CD14-positive monocyte (primary cell): ENCODE results near the gene EPHB2. TPM values are rescaled to one million over a fixed set of nuclear protein-coding genes. Genes with fewer than 3 reads are reported as not detected.

Experiments used
- DNase-seq, 3 donors: peaks; one replicate each; pipeline ENCODE4 v3.0.0-alpha.2; 2011 to 2022
- H2AFZ ChIP-seq: 2 replicates; pipeline ENCODE4 v1.6.0; 2012; ENCODE audit warnings: mild to moderate bottlenecking, low read depth, low read length, inconsistent platforms; ENCODE audit not compliant: insufficient read depth, poor library complexity, severe bottlenecking
- H3K27ac ChIP-seq, 2 donors: 1 replicate in 1 of 2; 2 replicates in 1 of 2; pipeline ENCODE4 v1.5.1; 2012 to 2013; ENCODE audit warnings: low read length in 2 of 2, control low read depth in 1 of 2, inconsistent platforms in 1 of 2, low read depth in 1 of 2, mild to moderate bottlenecking in 1 of 2
- H3K27me3 ChIP-seq, 2 donors: one replicate each; pipeline versions ENCODE4 v1.6.0 to v1.6.1; 2011 to 2013; ENCODE audit warnings: low read length in 2 of 2; ENCODE audit not compliant: control insufficient read depth in 2 of 2, insufficient read depth in 2 of 2
- H3K36me3 ChIP-seq, 2 donors: replicated peaks in 1 of 2; 1 replicate in 1 of 2; 2 replicates in 1 of 2; pipeline versions ENCODE4 v1.5.1 to v1.6.1; 2012 to 2013; ENCODE audit warnings: low read length in 2 of 2, control low read depth in 1 of 2, inconsistent platforms in 1 of 2, mild to moderate bottlenecking in 1 of 2; ENCODE audit not compliant: insufficient read depth in 2 of 2, control insufficient read depth in 1 of 2
- H3K4me1 ChIP-seq, 2 donors: 1 replicate in 1 of 2; 2 replicates in 1 of 2; pipeline versions ENCODE4 v1.5.1 to v1.6.1; 2012 to 2013; ENCODE audit warnings: low read length in 2 of 2, control low read depth in 1 of 2, inconsistent platforms in 1 of 2, mild to moderate bottlenecking in 1 of 2, moderate library complexity in 1 of 2; ENCODE audit not compliant: insufficient read depth in 2 of 2, control insufficient read depth in 1 of 2
- H3K4me2 ChIP-seq: replicated peaks from 2 replicates; pipeline ENCODE3; 2012; ENCODE audit warnings: low read length, moderate library complexity, mild to moderate bottlenecking; ENCODE audit not compliant: poor library complexity, severe bottlenecking; ENCODE audit errors: extremely low read depth
- H3K4me3 ChIP-seq, 3 experiments: fragments of 200-600 bp in 1 of 3; sonication (generic) in 1 of 3; replicated peaks in 1 of 3; 1 replicate in 2 of 3; 2 replicates in 1 of 3; pipeline ENCODE4 v1.5.1; 2011 to 2013; ENCODE audit warnings: low read length in 3 of 3, mild to moderate bottlenecking in 3 of 3, control low read depth in 2 of 3, low read depth in 2 of 3, inconsistent platforms in 1 of 3, moderate library complexity in 1 of 3
- H3K79me2 ChIP-seq: 2 replicates; pipeline ENCODE4 v1.6.0; 2012; ENCODE audit warnings: mild to moderate bottlenecking, control low read depth, inconsistent platforms, low read length, moderate library complexity; ENCODE audit not compliant: insufficient read depth
- H3K9ac ChIP-seq: 2 replicates; pipeline ENCODE4 v1.6.0; 2017; ENCODE audit warnings: low read length, mild to moderate bottlenecking; ENCODE audit not compliant: insufficient read depth, poor library complexity, severe bottlenecking
- H3K9me3 ChIP-seq, 2 donors: replicated peaks in 1 of 2; 1 replicate in 1 of 2; 2 replicates in 1 of 2; pipeline versions ENCODE4 v1.5.1 to v1.6.1; 2012 to 2013; ENCODE audit warnings: low read length in 2 of 2, control low read depth in 1 of 2; ENCODE audit not compliant: control insufficient read depth in 1 of 2, insufficient read depth in 1 of 2
- H4K20me1 ChIP-seq: 2 replicates; pipeline ENCODE4 v1.6.0; 2012; ENCODE audit warnings: mild to moderate bottlenecking, low read length, control low read depth, moderate library complexity; ENCODE audit not compliant: insufficient read depth
- H3K27ac Mint-ChIP-seq, 7 donors: one replicate each; pipeline ENCODE4 v1.8.0; 2020; ENCODE audit warnings: mild to moderate bottlenecking in 7 of 7, mixed read lengths in 7 of 7, moderate library complexity in 6 of 7, inconsistent platforms in 2 of 7
- H3K27me3 Mint-ChIP-seq, 3 donors: one replicate each; pipeline ENCODE4 v1.8.0; 2021 to 2022; ENCODE audit warnings: low read depth in 3 of 3, mild to moderate bottlenecking in 3 of 3, mixed read lengths in 3 of 3, moderate library complexity in 3 of 3, inconsistent platforms in 1 of 3
- H3K36me3 Mint-ChIP-seq, 2 donors: one replicate each; pipeline ENCODE4 v1.8.0; 2020; ENCODE audit warnings: mixed read lengths in 2 of 2, inconsistent platforms in 1 of 2, mild to moderate bottlenecking in 1 of 2
- H3K4me1 Mint-ChIP-seq: one replicate; pipeline ENCODE4 v1.8.0; 2020; ENCODE audit warnings: mild to moderate bottlenecking, mixed read lengths
- H3K4me3 Mint-ChIP-seq, 2 donors: one replicate each; pipeline ENCODE4 v1.8.0; 2020; ENCODE audit warnings: mild to moderate bottlenecking in 2 of 2, mixed read lengths in 2 of 2, moderate library complexity in 1 of 2
- H3K9me3 Mint-ChIP-seq, 7 donors: one replicate each; pipeline ENCODE4 v1.8.0; 2020 to 2022; ENCODE audit warnings: mixed read lengths in 7 of 7, mild to moderate bottlenecking in 6 of 7, moderate library complexity in 6 of 7, inconsistent platforms in 2 of 7
- CTCF ChIP-seq: fragments of 200-600 bp; IDR thresholded peaks from one replicate; pipeline ENCODE4 v1.8.0; 2022; ENCODE audit warnings: antibody characterized with exemption, mild to moderate bottlenecking
- WGBS: methylation state at CpG from one replicate; pipeline ENCODE4 v1.1.5; 2013; ENCODE audit warnings: missing lambda C conversion rate; ENCODE audit not compliant: insufficient coverage; 5-methylcytosine and 5-hydroxymethylcytosine counted together
- intact Hi-C, 2 donors: fragments of 100-400 bp; cut with micrococcal nuclease; formaldehyde crosslinking; loops; one replicate each; pipeline versions ENCODE4 v1.15.0 to v1.15.1; 2023
- polyA plus RNA-seq, 3 donors: library from polyadenylated mRNA; depleted of rRNA in 1 of 3; unstranded in 2 of 3; stranded (reverse) in 1 of 3; fragments of 300-500 nt in 2 of 3; fragments of >200 nt in 1 of 3; fragmentation: Illumina TruSeq in 2 of 3; gene quantifications; 1 replicate in 2 of 3; 2 replicates in 1 of 3; pipeline ENCODE4 v1.2.3, GENCODE V29; 2012 to 2021

Gene EPHB2
- polyA plus RNA-seq, 3 donors: 2.9 to 5.6 (median 3.4) TPM

GRCh38 chr1:22849770-22850169, 139.1 kb downstream of the EPHB2 start:
- H3K9ac ChIP-seq: no peak overlapping the region
- no CpG with 5 or more reads among the region's 5 CpGs for WGBS
- H3K4me3 ChIP-seq: no peak overlapping the region
- peaks cover 7 to 14% of the 10 kb centered on the region in 2 donors for H3K4me1 ChIP-seq
- H3K36me3 Mint-ChIP-seq: no peaks in the 10 kb centered on the region
- no peak for TF ChIP-seq CTCF
- no peak for DNase-seq
- no peak overlapping the region for H2AFZ ChIP-seq
- H3K79me2 ChIP-seq: no peaks in the 10 kb centered on the region
- no peaks in the 10 kb centered on the region for H3K36me3 ChIP-seq
- intact Hi-C loops: no loop called here
- no peaks in the 10 kb centered on the region for H3K9me3 ChIP-seq
- no peaks in the 10 kb centered on the region for H4K20me1 ChIP-seq
- peaks cover 2 to 7% (median 7%) of the 10 kb centered on the region in 3 donors for H3K27me3 Mint-ChIP-seq
- peaks cover 0 to 2% (median 0%) of the 10 kb centered on the region in 7 donors for H3K9me3 Mint-ChIP-seq
- peak overlapping the region in 1 of 7 donors; percentile 8 for H3K27ac Mint-ChIP-seq
- H3K4me3 Mint-ChIP-seq: no peak overlapping the region
- H3K27ac ChIP-seq: no peak overlapping the region
- H3K4me1 Mint-ChIP-seq: peaks cover 20% of the 10 kb centered on the region
- H3K27me3 ChIP-seq: no peaks in the 10 kb centered on the region
- no peak overlapping the region for H3K4me2 ChIP-seq

DNA sequence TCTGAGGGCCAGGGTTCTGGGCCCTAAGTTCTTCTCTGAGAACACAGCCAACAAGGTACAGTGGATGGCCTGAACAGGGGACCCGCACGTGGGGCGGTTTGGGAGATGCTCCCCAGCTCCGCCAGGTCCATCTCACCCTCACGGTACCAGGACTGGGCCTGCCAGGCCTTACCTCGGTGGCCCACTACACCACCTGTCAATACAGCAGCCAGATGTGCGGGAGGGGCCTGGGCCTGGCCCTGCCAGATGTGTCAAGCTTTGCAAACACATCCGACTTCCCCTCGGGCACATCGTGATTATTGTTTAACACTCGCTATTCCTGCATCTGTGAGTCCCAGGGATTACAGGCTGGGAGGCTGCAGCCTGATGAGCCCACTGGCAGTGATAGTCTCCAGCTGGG, 139.6 kb downstream of the EPHB2 start:
- 63% methylated on average over 10 of the region's 11 CpGs for WGBS
- Mint-ChIP-seq H3K4me1 (peaks cover 20% of the 10 kb centered on the region), H3K4me3 (no peak overlapping the region), H3K27me3 (peaks cover 2 to 7% (median 7%) of the 10 kb centered on the region in 3 donors), H3K36me3 (no peaks in the 10 kb centered on the region), H3K27ac (peak overlapping the region in 1 of 7 donors; percentile 8), H3K9me3 (peaks cover 0 to 2% (median 0%) of the 10 kb centered on the region in 7 donors)
- Histone ChIP-seq H4K20me1 (no peaks in the 10 kb centered on the region), H3K27ac (no peak overlapping the region), H3K9me3 (no peaks in the 10 kb centered on the region), H3K79me2 (no peaks in the 10 kb centered on the region), H2AFZ (no peak overlapping the region), H3K4me1 (peaks cover 7 to 14% of the 10 kb centered on the region in 2 donors), H3K36me3 (no peaks in the 10 kb centered on the region), H3K4me3 (no peak overlapping the region), H3K9ac (no peak overlapping the region), H3K4me2 (no peak overlapping the region), H3K27me3 (no peaks in the 10 kb centered on the region)
- intact Hi-C loops: no loop called here
- no peak for DNase-seq
- TF ChIP-seq CTCF: no peak
